ENCODE data around the gene R3HDM4. TPM values are rescaled to one million over a fixed set of nuclear protein-coding genes. Genes with fewer than 3 reads are reported as not detected.

R3HDM4 gene
- polyA plus RNA-seq, 2 of the 4 experiments (the other 2 are of a cell fraction): 22.7 to 24.8 TPM

- peak; percentile 90 for TF ChIP-seq ZFP36 (IDR thresholded peaks at IDR 0.05; ENCODE audit: borderline replicate concordance, partially characterized antibody)
- TF ChIP-seq MYC (IDR thresholded peaks at IDR 0.05; ENCODE audit: borderline replicate concordance, low read length): no peak
- TF ChIP-seq CEBPB (IDR thresholded peaks at IDR 0.05): peak in 1 of 2 experiments; percentile 41; a peak in 1 of 4 replicates
- ATAC-seq: no peak
- DNase-seq (ENCODE audit: low read depth in 1 of 2, low spot score in 1 of 2): peak in 1 of 2 experiments; percentile 41
- H3K4me2 ChIP-seq: no peak overlapping the region
- peaks cover 31% of the 10 kb centered on the region for H3K4me1 ChIP-seq
- H3K4me3 ChIP-seq: no peak overlapping the region
- H3K27ac ChIP-seq: no peak overlapping the region
- CTCF ChIA-PET: interaction anchor here (2.5 kb wide), 1 partner anchor 54 kb away, joined by 5 read pairs; no protein-coding TSS in a partner anchor
- 89% methylated on average over 15 of the region's 18 CpGs for WGBS (ENCODE audit: missing lambda C conversion rate)
- POLR2A ChIA-PET: no interaction called here
- no peak for FAIRE-seq
- no peaks in the 10 kb centered on the region for H3K9me3 ChIP-seq
Measured at GRCh38 chr19:928471-929202, 15.6 kb upstream of the R3HDM4 start.

- ATAC-seq (no peak), FAIRE-seq (no peak), DNase-seq (ENCODE audit: low read depth in 1 of 2, low spot score in 1 of 2) (no peak)
- no peak for TF ChIP-seq FOSL2 (IDR thresholded peaks at IDR 0.05)
- no peak for TF ChIP-seq FOSL2 (CRISPR knock-in tag; IDR thresholded peaks at IDR 0.05)
- no peak for TF ChIP-seq RNF2 (IDR thresholded peaks at IDR 0.05; ENCODE audit: borderline replicate concordance, low read depth)
- no peak for TF ChIP-seq MAFK (IDR thresholded peaks at IDR 0.05; ENCODE audit: partially characterized antibody)
- TF ChIP-seq HOXB5 (CRISPR knock-in tag; IDR thresholded peaks at IDR 0.05): no peak
- no peak for TF ChIP-seq SMC3 (IDR thresholded peaks at IDR 0.05)
- TF ChIP-seq BHLHE40 (IDR thresholded peaks at IDR 0.05; ENCODE audit: low read depth, low read length): no peak
- TF ChIP-seq CTCF (IDR thresholded peaks at IDR 0.05): no peak
- TF ChIP-seq CBX8 (IDR thresholded peaks at IDR 0.05): no peak
- no peak for TF ChIP-seq TFCP2L1 (CRISPR knock-in tag; IDR thresholded peaks at IDR 0.05)
- TF ChIP-seq, protein P1, sequence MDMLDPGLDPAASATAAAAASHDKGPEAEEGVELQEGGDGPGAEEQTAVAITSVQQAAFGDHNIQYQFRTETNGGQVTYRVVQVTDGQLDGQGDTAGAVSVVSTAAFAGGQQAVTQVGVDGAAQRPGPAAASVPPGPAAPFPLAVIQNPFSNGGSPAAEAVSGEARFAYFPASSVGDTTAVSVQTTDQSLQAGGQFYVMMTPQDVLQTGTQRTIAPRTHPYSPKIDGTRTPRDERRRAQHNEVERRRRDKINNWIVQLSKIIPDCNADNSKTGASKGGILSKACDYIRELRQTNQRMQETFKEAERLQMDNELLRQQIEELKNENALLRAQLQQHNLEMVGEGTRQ (IDR thresholded peaks at IDR 0.05): no peak
- ChIA-PET CTCF (no interaction called here), POLR2A (no interaction called here)
- 79% methylated on average over 3 of the region's 12 CpGs for WGBS (ENCODE audit: missing lambda C conversion rate)
- H3K4me1 ChIP-seq: peaks cover 23% of the 10 kb centered on the region
- peak overlapping the region; percentile 91; the same call in 2 of the 3 replicates for H3K4me3 ChIP-seq
- no peaks in the 10 kb centered on the region for H3K9me3 ChIP-seq
- H3K4me2 ChIP-seq: peak overlapping the region; percentile 99
- H3K27ac ChIP-seq: peak overlapping the region; percentile 99 to 100
Measured at GRCh38 chr19:927780-928401, 14.9 kb upstream of the R3HDM4 start.

- no peak for FAIRE-seq
Measured at GRCh38 chr19:927351-927779, 14.3 kb upstream of the R3HDM4 start.

More at GRCh38 chr19:927351-927779, 14.3 kb upstream of the R3HDM4 start:
- CTCF ChIA-PET: no interaction called here
- Histone ChIP-seq H3K4me2 (peak overlapping the region; percentile 99), H3K9me3 (no peaks in the 10 kb centered on the region), H3K4me3 (peak overlapping the region; percentile 91), H3K27ac (peak overlapping the region; percentile 99 to 100), H3K4me1 (peaks cover 18% of the 10 kb centered on the region; the same call in 2 of the 3 replicates)
- DNase-seq (ENCODE audit: low read depth in 1 of 2, low spot score in 1 of 2) (no peak), ATAC-seq (no peak)
- no CpG with 5 or more reads among the region's 15 CpGs for WGBS (ENCODE audit: missing lambda C conversion rate)
- TF ChIP-seq MYC (IDR thresholded peaks at IDR 0.05; ENCODE audit: borderline replicate concordance, low read length) (no peak), MAFK (IDR thresholded peaks at IDR 0.05; ENCODE audit: partially characterized antibody) (peak; percentile 45)
- POLR2A ChIA-PET: interaction anchor here (0.7 kb wide), 1 partner anchor 204 kb away, joined by 8 read pairs; no protein-coding TSS in a partner anchor

All from A549 (cell line).